K562 treated with DMSO at 1 percent for 12 hours (cell line): ENCODE measurements around the gene FLII. TPM values are rescaled to one million over a fixed set of nuclear protein-coding genes. Genes with fewer than 3 reads are reported as not detected.

ENCODE experiments used
- total RNA-seq: library from RNA; unstranded; fragments of 300-600 nt; gene quantifications from 2 replicates; pipeline ENCODE4 v1.2.3, GENCODE V29; 2022; ENCODE audit not compliant: insufficient read depth

FLII gene
- 117 and 120 TPM in 2 replicates for total RNA-seq

GRCh38 chr17:18258356-18259038 lies at the start of gene FLII:
Gene FLII, minus strand, starts transcription at chr17:18258738. Its CDS starts 48 bp downstream, at chr17:18258690.

GRCh38 chr17:18260332-18261145 lies 2.0 kb upstream of the FLII start, which contains the start of gene MIEF2:
Gene MIEF2, plus strand, starts transcription at chr17:18260662. Its CDS starts 2,059 bp downstream, at chr17:18262721.

DNA sequence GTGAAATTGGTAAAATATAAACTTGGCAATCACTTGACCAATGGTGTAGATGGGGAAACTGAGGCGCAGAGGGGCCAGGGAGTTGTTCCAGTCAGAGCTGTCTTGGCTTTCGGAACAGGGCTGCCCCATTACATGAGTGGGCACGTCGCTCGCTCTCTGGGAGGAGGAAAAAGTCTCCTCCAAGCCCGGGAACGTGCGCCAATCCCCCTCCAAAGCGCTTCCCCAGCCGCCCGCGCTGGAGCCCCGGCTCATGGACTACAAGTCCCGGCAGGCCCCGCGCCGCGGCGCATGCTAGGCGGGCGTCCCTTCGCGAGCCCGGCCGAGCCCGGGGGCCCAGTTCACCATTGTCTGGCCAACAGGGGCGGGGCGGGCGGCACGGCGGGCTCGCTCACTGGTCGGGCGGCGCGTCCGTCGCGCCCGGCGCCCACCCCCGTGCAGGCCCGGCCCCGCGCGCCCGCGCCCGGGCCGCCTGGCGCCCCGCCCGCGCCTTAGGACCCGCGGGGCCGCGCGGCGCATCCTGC lies 33.4 kb downstream of the FLII start, which contains the start of gene LLGL1:
TSS of gene LLGL1 (plus strand) at position 515 of the 521 bp plus-strand sequence. CDS start 48 bp downstream, outside the sequence.

Other genes with a start within 250 kb of the FLII start
- 20.3 and 21.3 TPM in 2 replicates for gene ATPAF2, start 219.6 kb downstream of the FLII start, total RNA-seq
- 3.9 and 6.4 TPM in 2 replicates for gene GID4, start 219.3 kb downstream of the FLII start, total RNA-seq
- 23.6 and 28.6 TPM in 2 replicates for gene DRG2, start 170.8 kb downstream of the FLII start, total RNA-seq
- gene MYO15A, start 150.0 kb downstream of the FLII start, total RNA-seq: not detected in 2 replicates
- 34.7 and 60.3 TPM in 2 replicates for gene ALKBH5, start 74.9 kb downstream of the FLII start, total RNA-seq
- gene LLGL1, start 33.1 kb downstream of the FLII start, total RNA-seq: 13.5 and 22.7 TPM in 2 replicates
- 9.7 and 10.3 TPM in 2 replicates for gene MIEF2, start 1.9 kb upstream of the FLII start, total RNA-seq
- gene TOP3A, start 56.3 kb upstream of the FLII start, total RNA-seq: 11.3 and 40.6 TPM in 2 replicates
- gene SMCR8, start 56.6 kb upstream of the FLII start, total RNA-seq: 3.0 and 14.5 TPM in 2 replicates
- 34.7 and 47.5 TPM in 2 replicates for gene SHMT1, start 104.8 kb upstream of the FLII start, total RNA-seq
- gene EVPLL, start 119.0 kb upstream of the FLII start, total RNA-seq: not detected in 2 replicates
- not detected in 2 replicates for gene LGALS9C, start 218.1 kb upstream of the FLII start, total RNA-seq